ENCODE results near the gene RIN3. TPM values are rescaled to one million over a fixed set of nuclear protein-coding genes. Genes with fewer than 3 reads are reported as not detected.
A peak's percentile ranks its signal among the peaks of the same experiment; 100 is the strongest.

Gene RIN3
- total RNA-seq, 6 experiments from 2014 or later = 19.7 to 26.0 (median 24.6) TPM

DNA sequence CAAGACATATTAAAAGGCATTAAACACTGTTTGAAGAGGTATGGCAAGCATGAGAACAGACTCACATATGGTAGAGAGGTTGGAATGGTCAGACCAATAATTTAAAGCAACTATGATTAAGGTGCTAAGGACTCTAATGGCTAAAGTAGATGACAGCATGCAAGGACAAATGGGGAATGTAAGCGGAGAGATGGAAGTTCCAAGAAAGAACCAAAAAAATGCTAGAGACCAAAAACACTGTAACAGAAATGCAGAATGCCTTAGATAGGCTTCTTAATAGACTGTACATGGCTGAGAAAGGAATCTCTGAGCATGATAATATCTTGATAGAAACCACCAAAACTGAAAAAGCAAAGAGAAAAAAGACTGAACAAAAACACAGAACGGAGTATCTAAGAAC lies 77.4 kb downstream of the RIN3 start:
- Mint-ChIP-seq H3K9me3 (peaks cover 9% of the 10 kb centered on the region; the same call in 1 of the 2 replicates), H3K4me1 (ENCODE audit: low read depth) (peaks cover 33% of the 10 kb centered on the region), H3K27ac (peak overlapping the region; percentile 4; the same call in 1 of the 2 replicates), H3K36me3 (ENCODE audit: low read depth) (peaks cover 41% of the 10 kb centered on the region), H3K27me3 (ENCODE audit: insufficient read depth) (peaks cover 2% of the 10 kb centered on the region), H3K4me3 (no peak overlapping the region)
- no peak for DNase-seq
- TF ChIP-seq, protein P1, sequence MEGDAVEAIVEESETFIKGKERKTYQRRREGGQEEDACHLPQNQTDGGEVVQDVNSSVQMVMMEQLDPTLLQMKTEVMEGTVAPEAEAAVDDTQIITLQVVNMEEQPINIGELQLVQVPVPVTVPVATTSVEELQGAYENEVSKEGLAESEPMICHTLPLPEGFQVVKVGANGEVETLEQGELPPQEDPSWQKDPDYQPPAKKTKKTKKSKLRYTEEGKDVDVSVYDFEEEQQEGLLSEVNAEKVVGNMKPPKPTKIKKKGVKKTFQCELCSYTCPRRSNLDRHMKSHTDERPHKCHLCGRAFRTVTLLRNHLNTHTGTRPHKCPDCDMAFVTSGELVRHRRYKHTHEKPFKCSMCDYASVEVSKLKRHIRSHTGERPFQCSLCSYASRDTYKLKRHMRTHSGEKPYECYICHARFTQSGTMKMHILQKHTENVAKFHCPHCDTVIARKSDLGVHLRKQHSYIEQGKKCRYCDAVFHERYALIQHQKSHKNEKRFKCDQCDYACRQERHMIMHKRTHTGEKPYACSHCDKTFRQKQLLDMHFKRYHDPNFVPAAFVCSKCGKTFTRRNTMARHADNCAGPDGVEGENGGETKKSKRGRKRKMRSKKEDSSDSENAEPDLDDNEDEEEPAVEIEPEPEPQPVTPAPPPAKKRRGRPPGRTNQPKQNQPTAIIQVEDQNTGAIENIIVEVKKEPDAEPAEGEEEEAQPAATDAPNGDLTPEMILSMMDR (IDR thresholded peaks at IDR 0.05) = no peak

DNA sequence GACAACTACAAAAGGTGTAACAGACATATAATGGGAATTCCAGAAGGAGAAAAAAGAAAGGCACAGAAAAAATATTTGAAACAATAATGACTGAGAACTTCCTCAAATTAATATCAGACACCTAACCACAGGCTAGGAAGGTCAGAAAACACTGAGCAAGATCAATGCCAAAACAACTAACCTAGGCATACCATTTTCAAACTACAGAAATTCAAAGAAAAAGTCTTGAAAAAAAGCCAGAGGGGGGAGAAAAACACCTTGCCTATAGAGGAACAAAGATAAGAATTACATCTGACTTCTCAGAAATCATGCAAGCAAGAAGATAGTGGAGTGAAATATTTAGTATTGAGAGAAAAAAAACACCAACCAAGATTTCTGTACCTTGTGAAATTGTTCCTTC lies 77.8 kb downstream of the RIN3 start:
- peaks cover 29% of the 10 kb centered on the region for H3K4me1 Mint-ChIP-seq (ENCODE audit: low read depth)

DNA sequence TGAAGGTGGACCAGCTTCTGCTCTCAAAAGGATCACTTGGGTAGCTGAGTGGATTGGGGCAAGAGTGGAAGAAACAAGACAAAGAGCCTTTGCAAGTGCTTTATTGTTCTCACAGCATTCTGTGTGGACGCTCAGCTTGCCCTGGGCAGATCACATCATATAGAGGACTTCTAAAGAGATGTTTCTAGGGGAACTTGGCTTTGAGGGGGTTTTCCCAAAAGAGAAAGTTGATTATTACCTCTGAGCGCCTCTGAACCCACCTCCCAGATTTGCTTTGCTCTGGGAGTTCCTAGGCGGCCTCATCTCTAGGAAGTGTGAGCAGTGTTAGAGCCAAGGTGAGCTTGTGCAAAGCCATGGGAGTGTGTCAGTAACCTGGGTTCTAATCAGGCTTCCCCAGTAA lies 81.7 kb downstream of the RIN3 start:
- DNase-seq = no peak
- peaks cover 5% of the 10 kb centered on the region for H3K27me3 Mint-ChIP-seq (ENCODE audit: insufficient read depth)
- no peak overlapping the region for H3K27ac Mint-ChIP-seq
- H3K4me1 Mint-ChIP-seq (ENCODE audit: low read depth) = peaks cover 25% of the 10 kb centered on the region
- H3K36me3 Mint-ChIP-seq (ENCODE audit: low read depth) = peaks cover 41% of the 10 kb centered on the region
- peaks cover 9% of the 10 kb centered on the region; the same call in 1 of the 2 replicates for H3K9me3 Mint-ChIP-seq
- TF ChIP-seq, protein P1 (IDR thresholded peaks at IDR 0.05) = no peak
- no peak overlapping the region for H3K4me3 Mint-ChIP-seq

More for the DNA sequence above, 77.8 kb downstream of the RIN3 start:
- Mint-ChIP-seq H3K27me3 (ENCODE audit: insufficient read depth) (peaks cover 4% of the 10 kb centered on the region), H3K4me3 (no peak overlapping the region), H3K9me3 (peaks cover 9% of the 10 kb centered on the region; the same call in 1 of the 2 replicates), H3K27ac (peak overlapping the region; percentile 4; the same call in 1 of the 2 replicates), H3K36me3 (ENCODE audit: low read depth) (peaks cover 42% of the 10 kb centered on the region)
- TF ChIP-seq, protein P1 (IDR thresholded peaks at IDR 0.05) = no peak
- no peak for DNase-seq

DNA sequence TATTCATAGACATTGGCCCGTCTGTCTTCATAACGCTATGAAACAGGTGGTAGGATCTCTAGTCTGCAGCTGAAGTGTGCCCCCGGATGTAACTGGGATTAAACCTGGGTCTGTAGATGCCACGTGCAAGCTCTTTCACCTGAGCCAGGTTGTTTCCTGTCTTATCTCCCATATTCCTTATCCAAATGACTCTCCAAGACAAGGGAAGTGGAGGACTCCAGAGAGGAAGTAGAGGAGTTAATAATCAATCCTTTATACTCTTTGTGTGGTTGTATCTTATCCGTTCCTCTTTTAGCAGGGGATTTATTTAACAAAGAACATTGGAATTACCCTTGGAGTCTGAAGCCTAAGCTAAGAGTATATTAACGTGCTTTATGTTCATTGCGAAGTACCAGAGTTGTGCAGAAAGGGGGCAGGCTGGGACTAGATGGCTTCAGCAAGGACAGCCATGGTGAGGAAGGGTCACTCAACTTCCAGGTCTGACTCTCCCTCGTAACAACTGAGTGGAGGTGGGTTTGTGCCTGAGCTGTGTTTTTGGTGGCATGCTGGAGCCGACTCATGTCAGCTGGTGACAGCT lies 82.8 kb downstream of the RIN3 start:
- DNase-seq = no peak
- no peak overlapping the region for H3K4me3 Mint-ChIP-seq
- peaks cover 35% of the 10 kb centered on the region for H3K4me1 Mint-ChIP-seq (ENCODE audit: low read depth)
- H3K36me3 Mint-ChIP-seq (ENCODE audit: low read depth) = peaks cover 29% of the 10 kb centered on the region
- H3K9me3 Mint-ChIP-seq = peaks cover 9% of the 10 kb centered on the region; the same call in 1 of the 2 replicates
- H3K27me3 Mint-ChIP-seq (ENCODE audit: insufficient read depth) = peaks cover 5% of the 10 kb centered on the region
- TF ChIP-seq, protein P1 (IDR thresholded peaks at IDR 0.05) = peak; percentile 27
- H3K27ac Mint-ChIP-seq = no peak overlapping the region

DNA sequence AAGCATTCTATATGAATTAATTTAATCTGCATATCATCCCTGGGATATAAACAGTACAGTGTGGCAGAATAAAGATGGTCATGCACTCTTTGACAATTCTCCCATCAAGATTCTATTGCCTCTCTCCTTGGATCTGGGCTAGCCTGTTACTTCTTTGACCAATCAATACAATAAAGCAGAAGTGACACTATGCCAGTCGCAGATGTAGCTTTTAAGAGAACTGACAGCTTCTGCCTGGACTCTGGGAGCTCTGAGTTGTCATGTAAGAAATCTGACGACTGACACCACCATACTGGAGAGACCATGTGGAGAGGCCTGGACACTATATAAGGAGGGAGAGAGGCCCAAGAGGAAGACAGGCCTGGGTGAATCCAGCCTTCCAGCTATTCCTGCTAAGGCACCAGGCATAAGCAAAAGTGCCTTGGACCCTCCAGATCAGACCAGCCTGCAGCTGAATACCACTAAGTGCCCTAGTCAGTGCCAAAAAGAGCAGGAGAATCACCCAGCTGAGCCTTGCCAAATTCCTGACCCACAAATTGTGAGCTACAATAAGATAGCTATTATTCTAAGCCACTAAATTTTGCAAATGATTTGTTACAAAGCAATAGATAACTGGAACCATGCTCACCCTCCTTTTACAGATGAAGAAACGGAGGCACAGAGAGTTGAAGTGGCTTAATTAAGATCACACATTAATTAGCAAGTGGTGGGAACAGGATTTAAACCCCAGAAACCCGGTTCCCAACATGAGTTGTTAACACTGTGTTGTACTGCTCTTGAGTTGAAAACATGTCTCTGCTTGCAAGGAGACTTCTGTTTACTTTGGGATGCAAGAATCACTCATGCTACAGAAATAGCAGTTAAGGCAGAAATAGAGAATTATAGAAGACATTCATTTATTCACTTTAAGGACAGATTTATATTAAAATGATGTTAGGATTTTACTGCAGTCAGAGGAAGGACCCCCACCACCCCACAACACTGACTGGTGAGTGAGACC lies 84.6 kb downstream of the RIN3 start:
- Mint-ChIP-seq H3K9me3 (peaks cover 9% of the 10 kb centered on the region; the same call in 1 of the 2 replicates), H3K4me3 (no peak overlapping the region), H3K36me3 (ENCODE audit: low read depth) (peaks cover 26% of the 10 kb centered on the region), H3K27me3 (ENCODE audit: insufficient read depth) (peaks cover 5% of the 10 kb centered on the region), H3K27ac (peak overlapping the region; percentile 88), H3K4me1 (ENCODE audit: low read depth) (peaks cover 41% of the 10 kb centered on the region)
- no peak for DNase-seq
- TF ChIP-seq, protein P1 (IDR thresholded peaks at IDR 0.05) = no peak

All from HFFc6 (cell line).